Measurements from ENCODE around the gene CUX1. TPM values are rescaled to one million over a fixed set of nuclear protein-coding genes. Genes with fewer than 3 reads are reported as not detected.
A peak's percentile ranks its signal among the peaks of the same experiment; 100 is the strongest.

The CUX1 gene
- total RNA-seq, 4 donors from 2014 or later: 64.1 to 142 (median 111) TPM

DNA sequence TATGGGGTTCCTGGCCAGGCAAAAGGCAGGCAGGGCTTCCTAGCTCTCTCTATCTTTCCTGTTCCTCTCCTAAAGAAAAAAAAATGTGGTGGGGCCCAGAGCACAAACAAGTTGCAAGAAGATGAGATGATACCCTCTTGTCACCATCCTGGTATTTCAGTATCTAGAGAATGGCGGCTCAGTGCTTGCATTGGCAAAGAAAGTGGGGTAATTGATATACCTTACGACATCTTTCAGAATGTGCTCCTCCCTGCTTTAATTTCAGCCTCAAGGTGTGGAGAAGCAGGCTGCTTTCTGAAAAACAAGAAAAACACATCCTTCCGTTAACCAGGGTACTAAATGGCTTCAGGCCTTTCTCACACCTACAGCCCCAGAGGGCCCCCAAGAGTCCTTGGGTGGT is 34.5 kb upstream of the CUX1 start:
- no peak overlapping the region for H3K4me3 ChIP-seq

DNA sequence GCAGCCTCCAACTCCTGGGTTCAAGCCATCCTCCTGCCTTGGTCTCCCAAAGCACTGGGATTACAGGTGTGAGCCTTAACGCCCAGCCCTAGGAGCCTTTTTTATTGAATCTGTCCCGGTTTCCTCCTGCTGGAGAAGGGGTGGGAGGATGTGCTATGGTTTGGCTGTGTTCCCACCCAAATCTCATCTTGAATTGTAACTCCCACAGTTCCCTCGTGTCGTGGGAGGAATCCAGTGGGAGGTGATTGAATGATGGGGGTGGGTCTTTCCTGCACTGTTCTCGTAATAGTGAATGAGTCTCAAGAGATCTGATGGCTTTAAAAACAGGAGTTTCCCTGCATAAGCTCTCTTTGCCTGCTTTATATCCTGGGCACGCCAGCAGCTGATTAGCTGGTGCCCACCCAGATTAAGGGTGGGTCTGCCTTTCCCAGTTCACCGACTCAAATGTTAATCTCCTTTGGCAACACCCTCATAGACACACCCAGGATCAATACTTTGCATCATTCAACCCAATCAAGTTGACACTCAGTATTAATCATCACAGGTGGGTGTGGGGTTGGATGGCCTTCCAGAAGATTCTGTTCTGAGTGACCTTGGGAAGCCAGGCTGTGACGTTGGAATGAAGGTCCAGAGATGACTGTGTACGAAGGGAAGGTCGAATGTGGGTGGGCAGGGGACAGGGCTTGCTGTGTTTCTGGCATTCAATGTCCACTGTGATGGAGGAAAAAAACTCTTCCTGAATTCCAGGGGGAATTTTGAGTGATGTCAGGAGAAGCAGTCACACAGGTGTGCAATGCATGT is 33.8 kb upstream of the CUX1 start:
- Histone ChIP-seq H3K27me3 (no peaks in the 10 kb centered on the region), H3K36me3 (no peaks in the 10 kb centered on the region), H3K4me3 (no peak overlapping the region), H3K4me1 (peaks cover 0 to 13% (median 0%) of the 10 kb centered on the region in 4 donors), H3K27ac (no peak overlapping the region), H3K9me3 (no peaks in the 10 kb centered on the region)
- DNase-seq: peak in 1 of 3 donors; percentile 49
- TF ChIP-seq, protein P1, sequence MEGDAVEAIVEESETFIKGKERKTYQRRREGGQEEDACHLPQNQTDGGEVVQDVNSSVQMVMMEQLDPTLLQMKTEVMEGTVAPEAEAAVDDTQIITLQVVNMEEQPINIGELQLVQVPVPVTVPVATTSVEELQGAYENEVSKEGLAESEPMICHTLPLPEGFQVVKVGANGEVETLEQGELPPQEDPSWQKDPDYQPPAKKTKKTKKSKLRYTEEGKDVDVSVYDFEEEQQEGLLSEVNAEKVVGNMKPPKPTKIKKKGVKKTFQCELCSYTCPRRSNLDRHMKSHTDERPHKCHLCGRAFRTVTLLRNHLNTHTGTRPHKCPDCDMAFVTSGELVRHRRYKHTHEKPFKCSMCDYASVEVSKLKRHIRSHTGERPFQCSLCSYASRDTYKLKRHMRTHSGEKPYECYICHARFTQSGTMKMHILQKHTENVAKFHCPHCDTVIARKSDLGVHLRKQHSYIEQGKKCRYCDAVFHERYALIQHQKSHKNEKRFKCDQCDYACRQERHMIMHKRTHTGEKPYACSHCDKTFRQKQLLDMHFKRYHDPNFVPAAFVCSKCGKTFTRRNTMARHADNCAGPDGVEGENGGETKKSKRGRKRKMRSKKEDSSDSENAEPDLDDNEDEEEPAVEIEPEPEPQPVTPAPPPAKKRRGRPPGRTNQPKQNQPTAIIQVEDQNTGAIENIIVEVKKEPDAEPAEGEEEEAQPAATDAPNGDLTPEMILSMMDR (IDR thresholded peaks at IDR 0.05): no peak
- no peak for TF ChIP-seq POLR2A (IDR thresholded peaks at IDR 0.05)

More for the DNA sequence above, 34.5 kb upstream of the CUX1 start:
- no peaks in the 10 kb centered on the region for H3K27me3 ChIP-seq
- no peak for DNase-seq
- no peaks in the 10 kb centered on the region for H3K9me3 ChIP-seq
- no peak overlapping the region for H3K27ac ChIP-seq
- H3K4me1 ChIP-seq: peaks cover 0 to 13% (median 0%) of the 10 kb centered on the region in 4 donors
- no peaks in the 10 kb centered on the region for H3K36me3 ChIP-seq
- no peak for TF ChIP-seq POLR2A (IDR thresholded peaks at IDR 0.05)
- TF ChIP-seq, protein P1 (IDR thresholded peaks at IDR 0.05): no peak

DNA sequence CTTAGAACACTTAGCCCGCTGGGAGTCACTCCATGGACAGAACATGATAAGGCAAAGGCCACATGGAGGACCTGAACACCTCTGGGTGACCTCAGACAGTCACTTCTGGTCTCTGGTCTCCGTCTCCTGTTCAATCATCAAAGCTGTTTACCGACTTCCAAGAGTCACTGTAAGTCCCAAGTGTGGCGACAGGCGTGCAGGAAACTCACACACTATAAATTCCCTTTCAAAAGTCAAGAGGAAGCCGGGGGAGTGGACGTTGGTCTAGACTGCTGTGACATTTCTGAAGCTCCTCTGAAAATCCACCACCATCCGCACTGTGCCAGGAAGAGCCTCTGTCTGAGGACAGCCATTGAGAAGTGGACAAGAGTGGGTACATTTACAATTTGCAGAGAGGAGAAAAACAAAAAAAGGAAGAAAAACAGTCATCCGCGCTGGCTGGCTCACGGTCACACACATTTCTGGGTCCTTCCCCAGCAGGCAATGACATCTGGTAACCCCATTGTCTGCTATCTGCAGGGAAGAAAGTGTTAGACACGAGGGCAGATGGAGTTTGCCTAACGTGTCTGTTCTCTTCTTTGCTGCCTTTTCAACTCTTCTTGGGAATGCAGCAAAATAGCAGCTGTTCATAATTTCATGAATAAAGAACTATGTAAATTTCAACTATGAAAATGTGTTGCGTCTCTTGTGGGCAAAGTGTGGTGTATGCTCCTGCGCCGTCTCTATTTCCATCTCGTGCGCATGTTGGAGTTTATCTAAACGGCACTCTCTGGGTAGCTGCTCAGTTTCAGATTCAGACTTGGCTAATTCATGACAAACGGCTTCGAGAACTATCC is 32.9 kb upstream of the CUX1 start:
- no peak for DNase-seq
- Histone ChIP-seq H3K4me3 (no peak overlapping the region), H3K36me3 (no peaks in the 10 kb centered on the region), H3K27ac (no peak overlapping the region), H3K4me1 (peaks cover 0 to 13% (median 0%) of the 10 kb centered on the region in 4 donors), H3K9me3 (no peaks in the 10 kb centered on the region), H3K27me3 (no peaks in the 10 kb centered on the region)
- TF ChIP-seq, protein P1 (IDR thresholded peaks at IDR 0.05): no peak
- no peak for TF ChIP-seq POLR2A (IDR thresholded peaks at IDR 0.05)

DNA sequence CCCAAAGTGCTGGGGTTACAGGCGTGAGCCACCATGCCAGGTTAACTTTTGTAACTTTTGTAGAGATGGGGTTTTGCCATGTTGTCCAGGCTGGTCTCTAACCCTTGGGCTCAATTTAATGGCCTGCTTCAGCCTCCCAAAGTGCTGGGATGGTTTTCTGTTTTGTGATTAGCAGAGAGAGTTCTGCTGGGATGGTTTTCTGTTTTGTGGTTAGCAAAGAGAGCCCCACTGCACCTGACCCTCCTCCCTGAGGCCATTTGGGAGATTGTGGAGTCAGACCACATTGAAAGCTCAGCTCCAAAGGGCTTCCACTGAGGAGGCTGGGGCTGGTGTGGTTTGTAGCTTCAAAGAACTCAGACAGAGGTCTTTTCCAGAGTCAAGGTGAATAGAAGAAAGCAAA is 29.6 kb upstream of the CUX1 start:
- no peak for DNase-seq
- no peaks in the 10 kb centered on the region for H3K9me3 ChIP-seq
- H3K4me1 ChIP-seq: peaks cover 0 to 13% (median 0%) of the 10 kb centered on the region in 4 donors
- H3K27ac ChIP-seq: no peak overlapping the region
- H3K36me3 ChIP-seq: no peaks in the 10 kb centered on the region
- H3K4me3 ChIP-seq: no peak overlapping the region
- H3K27me3 ChIP-seq: no peaks in the 10 kb centered on the region
- TF ChIP-seq, protein P1 (IDR thresholded peaks at IDR 0.05): no peak
- no peak for TF ChIP-seq POLR2A (IDR thresholded peaks at IDR 0.05)

DNA sequence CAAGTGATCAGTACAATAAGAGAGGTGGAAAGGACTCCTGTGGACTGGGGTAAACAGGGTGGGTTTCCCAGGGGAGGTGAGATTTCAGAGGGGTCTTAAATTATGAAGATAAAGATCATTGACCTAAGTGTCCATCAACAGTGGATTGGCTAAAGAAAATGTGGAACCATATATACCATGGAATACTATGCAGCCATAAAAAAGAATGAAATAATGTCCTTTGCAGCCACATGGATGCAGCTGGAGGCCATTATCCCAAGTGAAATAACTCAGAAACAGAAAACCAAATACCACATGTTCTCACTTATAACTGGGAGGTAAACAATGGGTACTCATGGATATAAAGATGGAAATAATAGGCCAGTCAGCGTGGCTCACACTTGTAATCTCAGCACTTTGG is 28.9 kb upstream of the CUX1 start:
- no peak overlapping the region for H3K27ac ChIP-seq
- no peak for DNase-seq
- TF ChIP-seq, protein P1 (IDR thresholded peaks at IDR 0.05): no peak
- no peak for TF ChIP-seq POLR2A (IDR thresholded peaks at IDR 0.05)
- no peaks in the 10 kb centered on the region for H3K27me3 ChIP-seq
- no peaks in the 10 kb centered on the region for H3K9me3 ChIP-seq
- H3K4me3 ChIP-seq: no peak overlapping the region
- H3K36me3 ChIP-seq: no peaks in the 10 kb centered on the region
- peaks cover 0 to 11% (median 0%) of the 10 kb centered on the region in 4 donors for H3K4me1 ChIP-seq
